HEK293 (cell line): ENCODE measurements around the gene OSCAR.

Source experiments
- CTCF ChIP-seq: fragments of 450-650 bp; formaldehyde crosslinking; IDR thresholded peaks from 2 replicates; pipeline ENCODE4 v1.5.1; 2016; ENCODE audit warnings: missing biosample characterization, missing genetic modification characterization
- MZF1 ChIP-seq: fragments of 450-650 bp; formaldehyde crosslinking; IDR thresholded peaks from 2 replicates; pipeline ENCODE4 v1.5.1; 2017; ENCODE audit warnings: missing biosample characterization, missing genetic modification characterization, borderline replicate concordance
- ZBTB10 ChIP-seq: fragments of 450-650 bp; formaldehyde crosslinking; IDR thresholded peaks from 2 replicates; pipeline ENCODE4 v1.5.1; 2016; ENCODE audit warnings: missing biosample characterization, missing genetic modification characterization
- ZBTB7A ChIP-seq: fragments of 450-650 bp; formaldehyde crosslinking; IDR thresholded peaks from 2 replicates; pipeline ENCODE4 v1.5.1; 2016; ENCODE audit warnings: low read depth, missing biosample characterization, missing genetic modification characterization
- ZFHX2 ChIP-seq: fragments of 450-650 bp; formaldehyde crosslinking; conservative IDR thresholded peaks from 2 replicates; pipeline ENCODE4 v1.5.1; 2016; ENCODE audit warnings: missing biosample characterization, missing genetic modification characterization
- ZNF174 ChIP-seq: fragments of 450-650 bp; formaldehyde crosslinking; IDR thresholded peaks from 2 replicates; pipeline ENCODE4 v1.5.0; 2017; ENCODE audit warnings: missing biosample characterization, mild to moderate bottlenecking, missing genetic modification characterization
- ZNF2 ChIP-seq: fragments of 450-650 bp; formaldehyde crosslinking; IDR thresholded peaks from 2 replicates; pipeline ENCODE4 v1.5.1; 2016; ENCODE audit warnings: missing biosample characterization, missing genetic modification characterization
- ZNF521 ChIP-seq: fragments of 450-650 bp; formaldehyde crosslinking; IDR thresholded peaks from 2 replicates; pipeline ENCODE4 v1.5.1; 2017; ENCODE audit warnings: missing biosample characterization, mild to moderate bottlenecking, missing genetic modification characterization

GRCh38 chr19:54133312-54133956 lies 32.8 kb upstream of the OSCAR start:
- no peak for TF ChIP-seq CTCF (tag by site-specific recombination)
- no peak for TF ChIP-seq ZBTB7A (tag by site-specific recombination)
- TF ChIP-seq ZBTB10: no peak
- TF ChIP-seq MZF1: no peak
- TF ChIP-seq ZNF174 (tag by site-specific recombination): no peak
- TF ChIP-seq ZNF2 (tag by site-specific recombination): no peak
- no peak for TF ChIP-seq ZNF521
- no peak for TF ChIP-seq ZFHX2
